Omental fat pad (tissue), 4 donors: ENCODE results near the gene MPHOSPH9. TPM values are rescaled to one million over a fixed set of nuclear protein-coding genes. Genes with fewer than 3 reads are reported as not detected.
A peak's percentile ranks its signal among the peaks of the same experiment; 100 is the strongest.

Source experiments
- ATAC-seq: fragments of 150-250 bp; one replicate; pipeline ENCODE4 v1.9.1; 2016; ENCODE audit warnings: mild to moderate bottlenecking, moderate library complexity; ENCODE audit not compliant: low FRiP score
- DNase-seq: peaks from one replicate; pipeline ENCODE4 v3.0.0-alpha.2; 2019; ENCODE audit warnings: low spot score
- CTCF ChIP-seq, 3 donors: fragments of 450-650 bp; IDR thresholded peaks; one replicate each; pipeline ENCODE4 v1.5.1; 2016 to 2017; ENCODE audit warnings: antibody characterized with exemption in 3 of 3, mild to moderate bottlenecking in 3 of 3, moderate library complexity in 2 of 3
- total RNA-seq, 4 donors: library from RNA; depleted of rRNA; stranded (reverse); fragments of >200 nt; gene quantifications; one replicate each; pipeline ENCODE4 v1.1.0, GENCODE V29; 2016

MPHOSPH9 gene
- total RNA-seq, 4 donors from 2014 or later: 17.3 to 27.6 (median 23.9) TPM

GRCh38 chr12:123233505-123234308, 766 bp upstream of the MPHOSPH9 start:
- no peak for TF ChIP-seq CTCF (IDR thresholded peaks at IDR 0.05)
- peak; percentile 18 for ATAC-seq

GRCh38 chr12:123232472-123232806, 502 bp downstream of the MPHOSPH9 start:
- DNase-seq (no peak), ATAC-seq (peak; percentile 13)
- TF ChIP-seq CTCF (IDR thresholded peaks at IDR 0.05): no peak

More at GRCh38 chr12:123233505-123234308, 766 bp upstream of the MPHOSPH9 start:
- DNase-seq: no peak

DNA sequence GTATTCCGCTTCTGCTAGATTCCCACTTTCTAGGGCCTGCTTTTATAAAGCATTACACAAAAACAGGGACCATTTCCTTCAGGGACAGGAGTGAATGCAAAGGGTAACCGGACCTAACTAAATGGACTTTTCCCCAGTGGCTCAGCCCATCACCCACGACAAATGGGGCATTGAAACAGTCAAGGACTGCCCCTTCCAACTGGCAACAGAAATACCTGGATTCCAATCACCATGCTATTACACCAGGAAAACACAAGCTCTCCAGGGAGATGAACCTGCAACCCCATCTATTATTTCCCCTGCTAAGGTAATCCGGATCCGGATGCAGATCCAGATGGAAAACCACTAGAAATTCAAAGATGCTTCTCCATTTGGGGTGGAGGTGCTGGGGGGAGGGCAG, 1.0 kb downstream of the MPHOSPH9 start:
- TF ChIP-seq CTCF (IDR thresholded peaks at IDR 0.05): no peak
- ATAC-seq: no peak

DNA sequence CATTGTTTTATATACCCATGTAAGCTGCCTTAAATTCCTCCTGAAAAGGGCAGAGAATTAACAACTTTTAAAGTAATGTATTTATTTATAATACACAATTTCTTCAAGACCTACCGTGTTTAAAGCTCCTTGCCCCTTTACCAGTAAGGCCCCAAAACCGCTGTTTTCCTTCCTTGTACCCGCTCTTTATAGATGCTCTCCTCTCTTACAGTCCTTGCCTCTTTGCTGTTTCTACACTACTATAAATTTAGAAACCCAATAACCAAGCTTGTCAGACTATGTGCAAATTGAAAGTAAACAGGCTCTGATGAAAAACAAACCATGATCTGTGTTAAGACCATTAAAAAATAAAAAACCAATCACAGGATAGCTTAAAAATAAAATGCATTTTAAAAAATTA, 3.9 kb downstream of the MPHOSPH9 start:
- TF ChIP-seq CTCF (IDR thresholded peaks at IDR 0.05): no peak
- DNase-seq (no peak), ATAC-seq (no peak)

More for the DNA sequence above, 1.0 kb downstream of the MPHOSPH9 start:
- DNase-seq: no peak

GRCh38 chr12:123227581-123228258, 5.2 kb downstream of the MPHOSPH9 start:
- no peak for ATAC-seq
- TF ChIP-seq CTCF (IDR thresholded peaks at IDR 0.05): no peak
- no peak for DNase-seq

DNA sequence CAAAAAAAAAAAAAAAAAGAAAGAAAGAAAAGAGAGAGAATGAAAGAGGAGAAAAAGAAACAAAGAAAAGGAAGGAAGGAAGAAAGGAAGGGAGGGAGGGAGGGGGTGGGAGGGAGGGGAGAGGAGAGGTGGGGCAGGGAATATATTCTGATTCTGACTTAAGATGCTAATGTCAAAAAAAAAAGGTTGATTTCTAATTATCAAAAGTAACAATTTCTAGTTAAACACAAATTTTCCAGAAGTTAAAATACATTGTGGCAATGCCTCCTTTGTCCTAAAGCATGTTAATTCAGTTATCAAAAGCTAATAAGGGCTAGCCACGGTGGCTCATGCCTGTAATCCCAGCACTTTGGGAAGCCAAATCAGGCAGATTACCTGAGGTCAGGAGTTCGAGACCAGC, 7.5 kb downstream of the MPHOSPH9 start:
- ATAC-seq: no peak
- DNase-seq: no peak
- no peak for TF ChIP-seq CTCF (IDR thresholded peaks at IDR 0.05)
